ENCODE data around the gene RHOXF2B. TPM values are rescaled to one million over a fixed set of nuclear protein-coding genes. Genes with fewer than 3 reads are reported as not detected.

Gene RHOXF2B
- not detected in 5 replicates for total RNA-seq (2022; extraction: Qiagen RNA extraction; ENCODE audit: low read depth)

DNA sequence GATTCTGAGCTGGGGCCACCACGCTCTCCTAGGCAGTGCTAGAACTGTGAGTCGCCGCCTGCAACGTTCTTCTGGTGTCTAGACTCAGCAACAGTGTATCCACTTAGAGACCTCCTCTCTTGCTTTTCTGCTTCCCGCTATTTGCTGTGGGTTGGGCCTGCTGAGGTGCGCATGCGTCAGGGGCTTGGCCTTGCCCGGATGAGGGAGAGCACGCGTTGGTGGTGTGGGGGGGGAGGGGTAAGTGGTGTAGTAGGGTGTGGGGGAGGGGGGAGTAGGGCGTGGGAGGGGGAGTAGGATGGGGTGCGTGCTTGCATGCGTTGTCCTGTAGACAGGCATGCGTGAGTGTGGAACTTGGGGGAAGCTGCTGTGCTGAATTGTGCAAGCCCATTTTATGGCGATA, at the start of gene RHOXF2B:
Gene RHOXF2B (minus strand): TSS at position 101 of the 400 bp plus-strand sequence. CDS start 138 bp downstream, outside the sequence.

DNA sequence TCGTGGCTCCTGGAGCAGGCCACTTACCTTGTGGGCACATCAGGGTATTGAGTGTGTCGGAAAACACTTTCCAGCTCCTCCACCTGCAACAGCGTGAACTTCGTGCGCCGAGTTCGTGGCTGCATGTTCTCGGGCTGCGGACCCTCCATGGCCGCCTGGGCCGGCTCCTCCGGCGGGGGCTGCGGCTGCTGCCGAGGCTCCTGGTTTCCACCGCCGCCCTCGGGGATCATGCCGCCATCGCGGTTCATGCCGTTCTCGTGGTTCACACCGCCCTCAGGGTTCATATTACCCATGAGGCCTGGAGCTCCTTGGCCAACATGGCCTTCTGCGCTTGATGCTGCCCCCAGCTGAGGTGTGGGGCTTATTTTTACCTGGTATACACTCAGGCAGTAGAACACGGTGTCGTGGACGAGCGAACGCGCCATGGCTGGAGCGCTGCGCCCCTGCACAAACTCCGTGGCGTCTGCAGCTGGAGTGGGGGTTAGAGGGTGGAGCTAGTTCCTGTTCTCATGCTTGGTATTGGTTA, 38.0 kb upstream of the RHOXF2B start, which contains the start of gene RHOXF1:
Gene RHOXF1 (minus strand): TSS at position 476 of the 526 bp plus-strand sequence. CDS start 51 bp downstream, at position 425.

Other genes starting within 250 kb of the RHOXF2B start
- gene UPF3B, start 224.7 kb downstream of the RHOXF2B start, total RNA-seq (2022; extraction: Qiagen RNA extraction; ENCODE audit: low read depth) = 17.4 to 21.2 TPM (median 18.6 TPM) in 5 replicates
- 28.1 to 30.7 TPM (median 29.6 TPM) in 5 replicates for gene RNF113A, start 206.0 kb downstream of the RHOXF2B start, total RNA-seq (2022; extraction: Qiagen RNA extraction; ENCODE audit: low read depth)
- gene NDUFA1, start 205.9 kb downstream of the RHOXF2B start, total RNA-seq (2022; extraction: Qiagen RNA extraction; ENCODE audit: low read depth) = 240 to 317 TPM (median 250 TPM) in 5 replicates
- gene AKAP14, start 181.8 kb downstream of the RHOXF2B start, total RNA-seq (2022; extraction: Qiagen RNA extraction; ENCODE audit: low read depth) = not detected in 5 replicates
- gene NKAP, start 133.9 kb downstream of the RHOXF2B start, total RNA-seq (2022; extraction: Qiagen RNA extraction; ENCODE audit: low read depth) = 6.7 to 7.7 TPM (median 7.3 TPM) in 5 replicates
- gene RHOXF1, start 38.2 kb upstream of the RHOXF2B start, total RNA-seq (2022; extraction: Qiagen RNA extraction; ENCODE audit: low read depth) = not detected in 5 replicates
- not detected in 5 replicates for gene RHOXF2, start 80.9 kb upstream of the RHOXF2B start, total RNA-seq (2022; extraction: Qiagen RNA extraction; ENCODE audit: low read depth)
- gene ZBTB33, start 173.1 kb upstream of the RHOXF2B start, total RNA-seq (2022; extraction: Qiagen RNA extraction; ENCODE audit: low read depth) = 7.3 to 12.8 TPM (median 11.2 TPM) in 5 replicates
- gene TMEM255A, start 233.8 kb upstream of the RHOXF2B start, total RNA-seq (2022; extraction: Qiagen RNA extraction; ENCODE audit: low read depth) = 0.27 to 0.49 TPM (median 0.42 TPM) in 5 replicates

Measured in A549 treated with GW870086 at 1 μM for 4 hours (cell line).